GM12892 (cell line): ENCODE measurements around the gene MAGI3.

Experiments used
- POLR2A ChIP-seq: IDR thresholded peaks from 2 replicates; pipeline ENCODE4 v1.6.1; 2011; ENCODE audit warnings: low read depth, low read length, control low read depth
- POLR2AphosphoS5 ChIP-seq: IDR thresholded peaks from 2 replicates; pipeline ENCODE4 v1.6.1; 2011; ENCODE audit warnings: low read depth, low read length, control low read depth
- TAF1 ChIP-seq: IDR thresholded peaks from 2 replicates; pipeline ENCODE4 v1.6.1; 2011; ENCODE audit warnings: low read depth, mild to moderate bottlenecking, control low read depth, low read length, borderline replicate concordance

DNA sequence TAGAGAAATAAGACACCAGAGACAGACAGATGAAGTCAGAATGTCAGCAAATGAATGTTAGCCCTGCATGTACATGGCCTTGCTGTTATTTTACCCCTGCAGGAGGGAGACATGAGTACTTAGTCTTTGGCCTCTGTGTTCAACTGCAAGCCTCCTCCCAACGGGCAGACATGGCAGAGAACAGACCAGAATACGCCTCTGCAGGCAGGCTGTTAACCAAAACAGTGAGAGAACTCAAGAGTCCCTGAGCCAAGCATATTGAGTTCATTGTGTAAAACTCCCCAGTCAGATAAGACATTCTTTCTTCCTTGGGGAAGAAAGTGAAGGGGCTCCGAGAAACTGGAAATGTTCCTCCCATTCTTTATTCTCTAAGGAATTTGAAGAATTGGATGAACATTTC lies 218.1 kb downstream of the MAGI3 start:
- no peak for TF ChIP-seq POLR2A
- no peak for TF ChIP-seq TAF1
- TF ChIP-seq POLR2AphosphoS5: no peak
